ENCODE measurements around the gene AGMAT. TPM values are rescaled to one million over a fixed set of nuclear protein-coding genes. Genes with fewer than 3 reads are reported as not detected.

Gene AGMAT
- total RNA-seq, 4 donors from 2014 or later = not detected

GRCh38 chr1:15573477-15573876, 11.4 kb downstream of the AGMAT start:
- peaks cover 0 to 35% of the 10 kb centered on the region in 2 donors for H3K36me3 ChIP-seq
- no peak for ATAC-seq
- no peaks in the 10 kb centered on the region for H3K27me3 ChIP-seq
- H3K9me3 ChIP-seq = no peaks in the 10 kb centered on the region
- no peaks in the 10 kb centered on the region for H3K4me1 ChIP-seq
- TF ChIP-seq EP300 (IDR thresholded peaks at IDR 0.05) = no peak
- TF ChIP-seq POLR2A (IDR thresholded peaks at IDR 0.05) = no peak
- TF ChIP-seq CTCF (IDR thresholded peaks at IDR 0.05) = no peak
- TF ChIP-seq POLR2AphosphoS5 (IDR thresholded peaks at IDR 0.05) = no peak
- WGBS, 2 donors (ENCODE audit: low coverage in 1 of 2) = 75 to 76% methylated on average over 8 of the region's 9 CpGs
- H3K4me3 ChIP-seq = no peak overlapping the region
- no peak overlapping the region for H3K27ac ChIP-seq

GRCh38 chr1:15571266-15571665, 13.6 kb downstream of the AGMAT start:
- ATAC-seq = no peak
- Histone ChIP-seq H3K4me3 (no peak overlapping the region), H3K9me3 (no peaks in the 10 kb centered on the region), H3K27me3 (no peaks in the 10 kb centered on the region), H3K36me3 (peaks cover 0 to 57% of the 10 kb centered on the region in 2 donors), H3K4me1 (no peaks in the 10 kb centered on the region), H3K27ac (no peak overlapping the region)
- TF ChIP-seq POLR2A (IDR thresholded peaks at IDR 0.05) = no peak
- no peak for TF ChIP-seq CTCF (IDR thresholded peaks at IDR 0.05)
- no peak for TF ChIP-seq EP300 (IDR thresholded peaks at IDR 0.05)
- no peak for TF ChIP-seq POLR2AphosphoS5 (IDR thresholded peaks at IDR 0.05)

GRCh38 chr1:15570861-15571260, 14.0 kb downstream of the AGMAT start:
- no peak overlapping the region for H3K4me3 ChIP-seq
- peaks cover 0 to 61% of the 10 kb centered on the region in 2 donors for H3K36me3 ChIP-seq
- TF ChIP-seq CTCF (IDR thresholded peaks at IDR 0.05) (no peak), POLR2AphosphoS5 (IDR thresholded peaks at IDR 0.05) (no peak), EP300 (IDR thresholded peaks at IDR 0.05) (no peak)
- H3K27me3 ChIP-seq = no peaks in the 10 kb centered on the region
- WGBS, 2 donors (ENCODE audit: low coverage in 1 of 2) = 100% methylated on average over 1 of the region's 1 CpG
- H3K4me1 ChIP-seq = no peaks in the 10 kb centered on the region
- H3K9me3 ChIP-seq = no peaks in the 10 kb centered on the region
- H3K27ac ChIP-seq = no peak overlapping the region
- no peak for ATAC-seq

- TF ChIP-seq POLR2A (IDR thresholded peaks at IDR 0.05) (no peak), CTCF (IDR thresholded peaks at IDR 0.05) (no peak), EP300 (IDR thresholded peaks at IDR 0.05) (no peak), POLR2AphosphoS5 (IDR thresholded peaks at IDR 0.05) (no peak)
- Histone ChIP-seq H3K27ac (no peak overlapping the region), H3K36me3 (peaks cover 5 to 77% of the 10 kb centered on the region in 2 donors), H3K4me1 (no peaks in the 10 kb centered on the region), H3K4me3 (no peak overlapping the region), H3K27me3 (no peaks in the 10 kb centered on the region), H3K9me3 (no peaks in the 10 kb centered on the region)
- no peak for ATAC-seq
- 70 to 80% methylated on average over 5 to 6 of the region's 18 CpGs for WGBS, 2 donors (ENCODE audit: low coverage in 1 of 2)
These were observed 16.3 kb downstream of the AGMAT start for GRCh38 chr1:15568387-15569073.

GRCh38 chr1:15559189-15559810, 25.6 kb downstream of the AGMAT start:
- Histone ChIP-seq H3K36me3 (peaks cover 3 to 65% of the 10 kb centered on the region in 2 donors), H3K9me3 (no peaks in the 10 kb centered on the region), H3K4me3 (no peak overlapping the region), H3K4me1 (no peaks in the 10 kb centered on the region), H3K27me3 (no peaks in the 10 kb centered on the region), H3K27ac (no peak overlapping the region)
- no peak for TF ChIP-seq EP300 (IDR thresholded peaks at IDR 0.05)
- no peak for TF ChIP-seq POLR2AphosphoS5 (IDR thresholded peaks at IDR 0.05)
- no peak for TF ChIP-seq CTCF (IDR thresholded peaks at IDR 0.05)
- no peak for TF ChIP-seq POLR2A (IDR thresholded peaks at IDR 0.05)
- no peak for ATAC-seq
- 83 to 87% methylated on average over 8 to 11 of the region's 12 CpGs for WGBS, 2 donors (ENCODE audit: low coverage in 1 of 2)
